ENCODE results near the gene ZFAND3. TPM values are rescaled to one million over a fixed set of nuclear protein-coding genes. Genes with fewer than 3 reads are reported as not detected.

The ZFAND3 gene
- polyA plus RNA-seq, 3 donors = 11.5 to 21.1 (median 11.7) TPM

DNA sequence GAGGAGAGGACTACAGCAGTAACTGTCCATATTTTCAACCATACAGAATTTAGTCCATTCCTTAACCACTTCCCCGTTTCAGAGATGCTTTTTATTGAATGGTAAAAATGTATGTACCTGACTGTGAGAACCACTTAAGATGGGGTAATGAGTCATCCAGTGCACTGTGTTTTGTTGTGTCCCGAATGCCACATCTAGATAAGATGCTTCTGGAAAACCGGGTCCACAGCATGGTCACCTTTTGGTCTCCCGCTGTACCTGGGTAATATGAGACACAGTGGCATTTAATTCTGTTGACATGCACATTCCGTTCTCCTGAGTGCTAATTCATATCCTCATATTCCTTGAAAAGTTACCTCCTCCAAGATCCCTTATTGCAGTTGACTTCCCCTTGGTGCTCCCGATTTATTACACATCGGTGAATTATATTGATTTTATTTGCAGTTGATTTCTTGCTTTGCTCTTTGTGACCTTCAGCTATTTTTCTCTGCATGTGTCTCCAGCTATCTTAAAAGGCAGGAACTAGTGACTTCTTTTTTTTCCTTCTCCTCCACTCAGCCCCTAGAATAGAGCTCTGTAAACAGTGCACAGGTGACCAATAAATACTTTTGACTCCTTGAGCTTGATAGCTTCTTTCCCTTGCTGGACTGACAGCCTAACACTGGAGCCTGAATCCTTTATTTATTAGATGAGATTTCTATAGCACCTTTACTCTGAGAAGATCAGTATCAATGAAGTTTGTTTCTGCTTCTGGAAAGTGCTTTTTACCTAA, 314.6 kb downstream of the ZFAND3 start:
- Histone ChIP-seq H3K4me3 (replicated peaks in 1 of 3; ENCODE audit: low read depth in 2 of 3, low read length in 3 of 3) (no peak overlapping the region), H3K9ac (ENCODE audit: insufficient read depth, low read length, poor library complexity, severe bottlenecking) (no peak overlapping the region), H3K27me3 (ENCODE audit: control insufficient read depth in 2 of 2, insufficient read depth in 2 of 2, low read length in 2 of 2) (no peaks in the 10 kb centered on the region), H3K9me3 (replicated peaks in 1 of 2; ENCODE audit: control insufficient read depth in 1 of 2, insufficient read depth in 1 of 2, low read length in 2 of 2) (no peaks in the 10 kb centered on the region), H3K4me2 (replicated peaks; ENCODE audit: extremely low read depth, low read length, poor library complexity, severe bottlenecking) (no peak overlapping the region), H4K20me1 (ENCODE audit: insufficient read depth, low read length) (peaks cover 97% of the 10 kb centered on the region), H3K4me1 (ENCODE audit: control insufficient read depth in 1 of 2, insufficient read depth in 2 of 2, low read length in 2 of 2) (no peaks in the 10 kb centered on the region), H3K79me2 (ENCODE audit: insufficient read depth, low read length) (peaks cover 5% of the 10 kb centered on the region), H2AFZ (ENCODE audit: insufficient read depth, low read depth, low read length, poor library complexity, severe bottlenecking) (no peak overlapping the region), H3K36me3 (replicated peaks in 1 of 2; ENCODE audit: control insufficient read depth in 1 of 2, insufficient read depth in 2 of 2, low read length in 2 of 2) (peaks cover 6 to 57% of the 10 kb centered on the region in 2 donors), H3K27ac (ENCODE audit: low read depth in 1 of 2, low read length in 2 of 2) (no peak overlapping the region)
- H3K4me3 Mint-ChIP-seq = no peak overlapping the region
- intact Hi-C loops (cut with micrococcal nuclease) = no loop called here
- WGBS (ENCODE audit: insufficient coverage) = 85% methylated on average over 2 of the region's 7 CpGs
- H3K9me3 Mint-ChIP-seq = no peaks in the 10 kb centered on the region
- no peak for DNase-seq
- TF ChIP-seq, protein P1, sequence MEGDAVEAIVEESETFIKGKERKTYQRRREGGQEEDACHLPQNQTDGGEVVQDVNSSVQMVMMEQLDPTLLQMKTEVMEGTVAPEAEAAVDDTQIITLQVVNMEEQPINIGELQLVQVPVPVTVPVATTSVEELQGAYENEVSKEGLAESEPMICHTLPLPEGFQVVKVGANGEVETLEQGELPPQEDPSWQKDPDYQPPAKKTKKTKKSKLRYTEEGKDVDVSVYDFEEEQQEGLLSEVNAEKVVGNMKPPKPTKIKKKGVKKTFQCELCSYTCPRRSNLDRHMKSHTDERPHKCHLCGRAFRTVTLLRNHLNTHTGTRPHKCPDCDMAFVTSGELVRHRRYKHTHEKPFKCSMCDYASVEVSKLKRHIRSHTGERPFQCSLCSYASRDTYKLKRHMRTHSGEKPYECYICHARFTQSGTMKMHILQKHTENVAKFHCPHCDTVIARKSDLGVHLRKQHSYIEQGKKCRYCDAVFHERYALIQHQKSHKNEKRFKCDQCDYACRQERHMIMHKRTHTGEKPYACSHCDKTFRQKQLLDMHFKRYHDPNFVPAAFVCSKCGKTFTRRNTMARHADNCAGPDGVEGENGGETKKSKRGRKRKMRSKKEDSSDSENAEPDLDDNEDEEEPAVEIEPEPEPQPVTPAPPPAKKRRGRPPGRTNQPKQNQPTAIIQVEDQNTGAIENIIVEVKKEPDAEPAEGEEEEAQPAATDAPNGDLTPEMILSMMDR (IDR thresholded peaks at IDR 0.05) = no peak
- peaks cover 32 to 50% of the 10 kb centered on the region in 2 donors for H3K36me3 Mint-ChIP-seq
- H3K27me3 Mint-ChIP-seq (ENCODE audit: low read depth in 3 of 3) = peaks cover 0 to 1% (median 0%) of the 10 kb centered on the region in 3 donors
- no peaks in the 10 kb centered on the region for H3K4me1 Mint-ChIP-seq
- H3K27ac Mint-ChIP-seq = peak overlapping the region in 1 of 7 donors; percentile 16

DNA sequence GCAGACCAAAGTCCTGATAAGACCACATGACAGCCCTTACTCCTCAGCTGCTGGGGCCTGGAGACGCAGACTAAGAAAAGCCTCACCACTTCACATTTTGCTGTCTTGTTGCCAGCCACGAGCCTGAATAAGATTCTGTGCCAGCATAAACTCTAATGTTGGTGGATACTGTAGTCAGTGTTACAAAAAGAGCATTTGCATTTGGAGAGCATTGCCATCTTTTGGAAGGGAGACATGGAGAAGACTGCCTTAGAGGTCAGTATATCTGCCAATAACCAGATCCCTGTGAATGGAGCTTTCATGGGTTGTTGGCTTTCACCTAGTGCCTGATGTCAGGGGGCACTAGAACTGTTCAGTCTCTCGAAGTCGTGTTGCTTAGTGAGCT, 315.2 kb downstream of the ZFAND3 start:
- Histone ChIP-seq H3K9ac (ENCODE audit: insufficient read depth, low read length, poor library complexity, severe bottlenecking) (no peak overlapping the region), H3K4me3 (replicated peaks in 1 of 3; ENCODE audit: low read depth in 2 of 3, low read length in 3 of 3) (no peak overlapping the region), H3K4me1 (ENCODE audit: control insufficient read depth in 1 of 2, insufficient read depth in 2 of 2, low read length in 2 of 2) (no peaks in the 10 kb centered on the region), H3K27me3 (ENCODE audit: control insufficient read depth in 2 of 2, insufficient read depth in 2 of 2, low read length in 2 of 2) (no peaks in the 10 kb centered on the region), H3K4me2 (replicated peaks; ENCODE audit: extremely low read depth, low read length, poor library complexity, severe bottlenecking) (no peak overlapping the region), H3K79me2 (ENCODE audit: insufficient read depth, low read length) (peaks cover 5% of the 10 kb centered on the region), H3K9me3 (replicated peaks in 1 of 2; ENCODE audit: control insufficient read depth in 1 of 2, insufficient read depth in 1 of 2, low read length in 2 of 2) (no peaks in the 10 kb centered on the region), H3K27ac (ENCODE audit: low read depth in 1 of 2, low read length in 2 of 2) (no peak overlapping the region), H2AFZ (ENCODE audit: insufficient read depth, low read depth, low read length, poor library complexity, severe bottlenecking) (no peak overlapping the region), H3K36me3 (replicated peaks in 1 of 2; ENCODE audit: control insufficient read depth in 1 of 2, insufficient read depth in 2 of 2, low read length in 2 of 2) (peaks cover 6 to 57% of the 10 kb centered on the region in 2 donors), H4K20me1 (ENCODE audit: insufficient read depth, low read length) (peaks cover 97% of the 10 kb centered on the region)
- no peak for DNase-seq
- WGBS (ENCODE audit: insufficient coverage) = 100% methylated on average over 1 of the region's 4 CpGs
- Mint-ChIP-seq H3K4me1 (no peaks in the 10 kb centered on the region), H3K27ac (peak overlapping the region in 1 of 7 donors; percentile 16), H3K9me3 (no peaks in the 10 kb centered on the region), H3K27me3 (ENCODE audit: low read depth in 3 of 3) (peaks cover 0 to 1% (median 0%) of the 10 kb centered on the region in 3 donors), H3K4me3 (no peak overlapping the region), H3K36me3 (peaks cover 31 to 46% of the 10 kb centered on the region in 2 donors)
- TF ChIP-seq, protein P1 (IDR thresholded peaks at IDR 0.05) = no peak
- intact Hi-C loops (cut with micrococcal nuclease) = no loop called here

Data from CD14-positive monocyte (primary cell).